Ovary (tissue), 3 donors: Measurements from ENCODE around the gene NOS1.
"Not testable (repeated sequence)": the region's sequence is repeated elsewhere in the genome, so short reads cannot be mapped to it uniquely, and the experiment has no call there.

ENCODE experiments used
- CTCF ChIP-seq, 3 donors: fragments of 450-650 bp in 2 of 3; fragments of 200-600 bp in 1 of 3; IDR thresholded peaks; one replicate each; pipeline versions ENCODE4 v1.5.1 to v1.8.0; 2016 to 2022; ENCODE audit warnings: antibody characterized with exemption in 3 of 3, mild to moderate bottlenecking in 1 of 3
- EP300 ChIP-seq: sonication (generic); formaldehyde crosslinking; IDR thresholded peaks from one replicate; pipeline ENCODE4 v1.6.1; 2017; ENCODE audit warnings: antibody characterized with exemption
- POLR2A ChIP-seq: fragments of 450-650 bp; IDR thresholded peaks from one replicate; pipeline ENCODE4 v1.6.1; 2017; ENCODE audit warnings: antibody characterized with exemption, mild to moderate bottlenecking, moderate library complexity
- donor health status: DM: no; HTN: no; CAD: no.

DNA sequence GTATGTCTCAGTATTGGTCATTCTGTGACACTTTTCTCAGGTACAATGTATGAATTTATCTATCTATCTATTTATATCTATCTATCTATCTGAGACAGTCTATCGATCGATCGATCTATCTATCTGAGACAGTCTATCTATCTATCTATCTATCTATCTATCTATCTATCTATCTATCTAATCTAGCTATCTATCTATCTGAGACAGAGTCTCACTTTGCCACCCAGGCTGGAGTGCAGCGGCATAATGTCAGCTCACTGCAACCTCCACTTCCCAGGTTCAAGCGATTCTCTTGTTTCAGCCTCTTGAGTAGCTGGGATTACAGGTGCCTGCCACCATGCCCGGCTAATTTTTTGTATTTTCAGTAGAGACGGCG, 180.0 kb downstream of the NOS1 start:
- not testable (repeated sequence) for TF ChIP-seq CTCF (IDR thresholded peaks at IDR 0.05); POLR2A; EP300
